ENCODE measurements around the gene CNTN1.

The CNTN1 gene

DNA sequence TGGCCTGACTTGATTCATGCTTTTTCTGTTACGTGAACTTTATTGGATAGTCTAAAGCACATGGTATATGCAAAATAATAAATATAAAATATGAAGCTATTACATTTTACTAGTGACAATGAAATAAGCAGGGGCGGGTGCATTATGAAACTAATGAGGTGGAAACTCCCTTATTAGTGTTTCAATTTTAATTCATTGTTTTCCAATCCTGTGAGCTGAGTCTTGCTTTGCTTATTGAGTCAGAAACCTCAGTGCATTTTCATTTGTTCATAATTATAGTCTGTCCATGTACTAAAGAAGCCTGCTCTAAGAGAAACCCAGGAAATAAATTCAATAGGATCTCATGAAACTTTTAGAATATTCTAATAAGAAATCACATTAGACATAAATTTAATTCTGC lies 78.5 kb downstream of the CNTN1 start:
- no peak for DNase-seq (ENCODE audit: low spot score)

GRCh38 chr12:40775661-40776060 lies 83.4 kb downstream of the CNTN1 start:
- DNase-seq (ENCODE audit: low spot score): no peak

- DNase-seq (ENCODE audit: low spot score): no peak
Observed at GRCh38 chr12:40784102-40784501, 91.9 kb downstream of the CNTN1 start.

- no peak for DNase-seq (ENCODE audit: low spot score)
Observed at GRCh38 chr12:40788276-40788675, 96.0 kb downstream of the CNTN1 start.

DNA sequence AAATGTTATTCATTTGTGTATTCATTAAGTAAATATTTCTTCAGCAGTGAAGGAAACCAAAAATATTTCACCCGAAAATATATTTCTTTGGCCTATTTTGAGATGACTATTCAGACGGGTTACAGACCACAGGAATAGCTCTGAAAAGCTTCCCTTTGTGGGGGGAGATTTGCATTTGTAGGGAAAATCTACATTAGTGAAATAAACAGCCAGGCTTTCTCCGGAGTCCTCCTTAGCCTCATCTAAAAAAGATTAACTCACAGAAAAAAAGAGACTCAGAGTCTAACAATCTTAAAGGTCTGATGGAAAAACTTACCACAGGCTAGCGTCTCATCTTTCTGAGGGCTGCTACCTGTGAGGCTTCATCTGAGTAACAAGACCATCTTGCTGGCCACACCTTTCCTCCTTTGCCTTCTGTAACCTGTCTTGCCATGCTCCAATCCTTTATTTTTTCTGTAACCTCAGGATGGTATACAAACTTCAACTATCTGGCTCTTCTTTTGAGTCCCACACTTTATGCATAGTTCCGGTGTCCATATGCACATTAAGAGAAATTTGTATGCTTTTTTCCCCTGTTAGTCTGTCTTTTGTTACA lies 100.7 kb downstream of the CNTN1 start:
- DNase-seq (ENCODE audit: low spot score): no peak

DNA sequence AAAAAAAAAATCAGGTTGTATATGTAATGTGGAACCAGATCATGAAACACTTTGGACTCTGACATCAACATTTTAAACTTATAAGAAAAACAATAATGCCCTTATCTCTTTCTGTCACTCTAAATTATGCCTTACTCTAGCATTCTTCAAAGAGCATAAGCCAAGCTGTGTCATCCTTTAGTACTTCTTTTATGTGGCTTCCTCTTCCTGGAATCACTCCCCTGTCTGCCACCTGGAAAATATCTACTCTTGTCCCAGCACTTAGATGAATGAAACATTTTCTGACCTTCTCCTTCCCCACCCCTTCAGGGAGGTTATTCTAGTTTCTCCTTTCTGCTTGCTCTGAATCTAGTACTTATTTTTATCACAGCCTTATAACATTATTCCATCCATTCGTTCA lies 101.2 kb downstream of the CNTN1 start:
- no peak for DNase-seq (ENCODE audit: low spot score)

- DNase-seq (ENCODE audit: low spot score): no peak
Observed at GRCh38 chr12:40794087-40794486, 101.8 kb downstream of the CNTN1 start.

- DNase-seq (ENCODE audit: low spot score): no peak
Observed at GRCh38 chr12:40801082-40801481, 108.8 kb downstream of the CNTN1 start.

- DNase-seq (ENCODE audit: low spot score): no peak
Observed at GRCh38 chr12:40801861-40802260, 109.6 kb downstream of the CNTN1 start.

GRCh38 chr12:40802656-40803055 lies 110.4 kb downstream of the CNTN1 start:
- no peak for DNase-seq (ENCODE audit: low spot score)

DNA sequence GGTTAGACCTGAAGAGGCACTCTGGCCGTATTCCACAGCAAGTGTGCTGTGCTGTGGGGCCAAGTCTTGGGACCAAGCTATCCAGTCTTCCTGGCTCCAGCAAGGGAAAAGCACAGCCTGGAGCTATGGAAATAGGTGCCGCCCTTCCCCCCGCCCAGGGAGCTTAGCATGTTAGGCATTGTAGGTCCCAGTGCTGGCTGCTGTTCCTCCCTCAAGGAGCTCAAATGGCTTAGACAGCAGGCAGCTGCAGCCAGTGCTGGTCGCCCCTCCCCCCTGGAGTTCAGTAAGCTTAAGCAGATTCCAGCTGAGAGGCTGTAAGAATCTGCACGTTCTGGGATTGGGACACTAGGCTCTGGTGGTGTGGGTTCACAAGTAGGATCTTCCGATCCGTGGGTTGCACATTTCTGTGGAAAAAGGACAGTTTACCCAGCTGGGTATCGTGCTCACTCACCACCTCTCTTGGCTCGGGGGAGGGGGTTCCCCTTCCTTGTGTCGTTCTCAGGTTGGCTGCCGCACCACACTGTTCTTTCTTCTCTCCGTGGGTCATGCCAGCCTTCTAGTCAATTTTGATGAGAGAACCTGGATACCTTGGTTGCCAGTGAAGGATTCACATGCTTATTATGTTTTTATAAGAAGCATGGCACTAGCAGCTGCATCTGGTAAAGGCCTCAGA lies 127.3 kb downstream of the CNTN1 start:
- DNase-seq (ENCODE audit: low spot score): no peak

GRCh38 chr12:40820794-40821484 lies 128.7 kb downstream of the CNTN1 start:
- DNase-seq (ENCODE audit: low spot score): no peak

DNA sequence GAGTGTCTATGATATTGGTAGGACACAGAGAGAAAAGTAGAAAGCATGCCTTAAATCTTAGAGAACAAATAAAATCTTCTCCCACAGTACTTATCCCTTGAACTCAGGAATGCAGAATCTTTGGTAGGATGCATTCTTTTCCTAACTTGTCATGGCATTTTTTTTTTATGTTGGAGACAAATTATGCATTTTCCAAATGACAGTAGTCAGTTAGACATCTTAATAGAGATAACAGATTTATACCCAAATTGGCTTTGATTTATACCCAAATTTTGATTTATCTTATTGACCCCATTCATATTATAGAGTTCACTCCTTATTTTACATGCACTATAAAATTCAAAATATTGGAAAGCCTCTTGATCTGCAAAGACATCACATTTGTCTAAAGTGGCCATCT lies 132.9 kb downstream of the CNTN1 start:
- DNase-seq (ENCODE audit: low spot score): no peak

DNA sequence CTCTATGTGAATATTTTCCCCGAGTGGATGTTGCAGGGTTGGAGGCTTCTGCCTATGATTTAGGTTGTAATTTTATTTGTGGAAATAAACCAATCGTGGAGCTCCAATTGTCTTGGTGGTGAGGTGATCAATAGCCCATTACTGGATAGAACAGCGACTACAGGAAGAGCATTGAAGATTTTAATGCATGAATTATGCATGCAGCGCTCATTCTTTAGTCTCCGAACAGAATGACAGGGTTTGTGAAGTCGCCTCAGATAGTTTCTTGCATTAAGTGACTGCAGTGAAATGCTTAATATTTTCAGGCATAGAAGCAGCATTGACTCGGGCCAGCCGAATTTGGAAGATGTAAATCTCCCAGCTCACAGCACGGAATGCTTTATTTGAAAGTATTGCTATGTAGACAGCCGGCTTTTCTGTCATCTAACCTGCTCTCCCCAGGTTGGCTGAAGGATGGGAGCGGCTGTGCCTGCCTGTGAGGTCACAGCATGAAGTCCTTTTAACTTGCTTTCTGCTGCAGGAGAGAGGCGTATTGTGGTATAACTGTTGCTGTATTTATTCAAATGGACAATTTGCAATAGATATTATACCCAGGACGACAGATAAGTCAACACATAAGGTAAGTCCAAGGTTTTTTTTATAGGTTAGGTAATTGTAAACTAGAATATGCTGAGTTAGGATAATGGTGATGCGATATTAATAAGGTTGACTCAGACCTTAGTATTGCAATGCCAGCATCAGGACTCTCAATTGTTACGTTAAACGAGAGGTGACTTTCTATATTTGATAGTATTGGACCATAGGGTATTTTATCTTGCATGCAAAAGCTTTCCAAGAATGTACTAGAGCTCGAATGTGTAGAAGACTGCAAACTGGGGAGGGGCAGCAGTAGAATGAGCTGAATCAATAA lies 135.7 kb downstream of the CNTN1 start:
- no peak for DNase-seq (ENCODE audit: low spot score)

GRCh38 chr12:40828593-40828990 lies 136.4 kb downstream of the CNTN1 start:
- DNase-seq (ENCODE audit: low spot score): no peak

- no peak for DNase-seq (ENCODE audit: low spot score)
Observed at GRCh38 chr12:40829738-40830144, 137.5 kb downstream of the CNTN1 start.

GRCh38 chr12:40831916-40832315 lies 139.7 kb downstream of the CNTN1 start:
- no peak for DNase-seq (ENCODE audit: low spot score)

DNA sequence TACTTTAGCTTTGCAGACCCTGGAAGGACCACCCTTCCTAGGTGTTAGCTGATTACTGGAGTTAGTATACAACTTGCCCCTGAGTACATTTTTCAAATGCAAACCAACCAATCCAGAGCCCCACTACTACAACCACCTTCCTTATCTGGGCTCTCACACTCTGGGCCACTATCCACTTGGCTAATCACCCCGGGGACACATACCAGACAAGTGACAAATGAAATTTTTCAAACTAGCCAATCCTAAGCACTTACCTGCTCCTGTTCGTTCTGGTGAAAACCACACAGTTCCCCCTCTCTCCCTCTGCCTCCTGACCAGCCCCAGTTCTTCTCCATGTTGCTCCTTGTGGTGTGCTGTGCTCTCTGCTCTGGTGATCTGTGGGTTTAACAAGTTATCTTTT lies 140.4 kb downstream of the CNTN1 start:
- no peak for DNase-seq (ENCODE audit: low spot score)

GRCh38 chr12:40833818-40834217 lies 141.6 kb downstream of the CNTN1 start:
- DNase-seq (ENCODE audit: low spot score): no peak

DNA sequence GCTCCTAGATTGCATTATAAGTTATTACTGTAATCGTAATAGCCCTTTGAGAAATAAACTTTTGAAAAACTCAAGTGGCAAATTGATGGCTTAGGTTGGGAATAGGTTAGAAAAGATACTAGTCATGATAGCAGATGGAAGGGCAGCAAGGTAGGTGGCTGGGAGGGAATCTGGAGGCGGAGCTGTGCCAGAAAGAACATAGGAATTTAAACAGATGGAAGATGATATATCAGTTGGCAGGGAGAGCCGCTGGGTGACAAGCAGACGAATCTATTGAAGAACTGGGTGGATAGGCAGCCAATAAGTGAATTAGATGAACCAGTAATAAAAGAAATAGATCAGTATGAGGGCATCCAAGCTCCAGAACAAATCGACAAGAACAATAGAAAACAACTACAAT lies 142.1 kb downstream of the CNTN1 start:
- no peak for DNase-seq (ENCODE audit: low spot score)

- DNase-seq (ENCODE audit: low spot score): no peak
Observed at GRCh38 chr12:40837891-40838429, 145.7 kb downstream of the CNTN1 start.

- no peak for DNase-seq (ENCODE audit: low spot score)
Observed at GRCh38 chr12:40843495-40843894, 151.3 kb downstream of the CNTN1 start.

Measured in hematopoietic multipotent progenitor cell treated with erythropoietin and hydrocortisone succinate and interleukin-3 and kit ligand, for 17 days (in vitro differentiated cells).